ENCODE measurements around the gene MAP2K5. TPM values are rescaled to one million over a fixed set of nuclear protein-coding genes. Genes with fewer than 3 reads are reported as not detected.
A peak's percentile ranks its signal among the peaks of the same experiment; 100 is the strongest.

Gene MAP2K5
- total RNA-seq, 4 donors from 2014 or later = 7.7 to 15.1 (median 12.0) TPM

GRCh38 chr15:67836134-67836455 is 293.6 kb downstream of the MAP2K5 start:
- TF ChIP-seq POLR2AphosphoS5 (IDR thresholded peaks at IDR 0.05) = no peak
- no peak for TF ChIP-seq POLR2A (IDR thresholded peaks at IDR 0.05)
- TF ChIP-seq, protein P1, sequence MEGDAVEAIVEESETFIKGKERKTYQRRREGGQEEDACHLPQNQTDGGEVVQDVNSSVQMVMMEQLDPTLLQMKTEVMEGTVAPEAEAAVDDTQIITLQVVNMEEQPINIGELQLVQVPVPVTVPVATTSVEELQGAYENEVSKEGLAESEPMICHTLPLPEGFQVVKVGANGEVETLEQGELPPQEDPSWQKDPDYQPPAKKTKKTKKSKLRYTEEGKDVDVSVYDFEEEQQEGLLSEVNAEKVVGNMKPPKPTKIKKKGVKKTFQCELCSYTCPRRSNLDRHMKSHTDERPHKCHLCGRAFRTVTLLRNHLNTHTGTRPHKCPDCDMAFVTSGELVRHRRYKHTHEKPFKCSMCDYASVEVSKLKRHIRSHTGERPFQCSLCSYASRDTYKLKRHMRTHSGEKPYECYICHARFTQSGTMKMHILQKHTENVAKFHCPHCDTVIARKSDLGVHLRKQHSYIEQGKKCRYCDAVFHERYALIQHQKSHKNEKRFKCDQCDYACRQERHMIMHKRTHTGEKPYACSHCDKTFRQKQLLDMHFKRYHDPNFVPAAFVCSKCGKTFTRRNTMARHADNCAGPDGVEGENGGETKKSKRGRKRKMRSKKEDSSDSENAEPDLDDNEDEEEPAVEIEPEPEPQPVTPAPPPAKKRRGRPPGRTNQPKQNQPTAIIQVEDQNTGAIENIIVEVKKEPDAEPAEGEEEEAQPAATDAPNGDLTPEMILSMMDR (IDR thresholded peaks at IDR 0.05) = no peak
- no peak for TF ChIP-seq EP300 (IDR thresholded peaks at IDR 0.05)
- ATAC-seq = no peak
- 12 to 15% methylated on average over 7 of the region's 16 CpGs for WGBS, 2 donors (ENCODE audit: low coverage in 1 of 2)
- peaks cover 51% of the 10 kb centered on the region for H3K27me3 ChIP-seq
- H3K36me3 ChIP-seq = no peaks in the 10 kb centered on the region
- H3K4me1 ChIP-seq = peaks cover 0 to 65% (median 26%) of the 10 kb centered on the region in 3 donors
- H3K9me3 ChIP-seq = no peaks in the 10 kb centered on the region
- H3K27ac ChIP-seq = no peak overlapping the region
- H3K4me3 ChIP-seq = peak overlapping the region; percentile 11 to 48

- Histone ChIP-seq H3K4me3 (peak overlapping the region in 1 of 2 donors; percentile 48), H3K36me3 (no peaks in the 10 kb centered on the region), H3K9me3 (no peaks in the 10 kb centered on the region), H3K4me1 (peaks cover 0 to 69% (median 29%) of the 10 kb centered on the region in 3 donors), H3K27ac (no peak overlapping the region), H3K27me3 (peaks cover 47% of the 10 kb centered on the region)
- TF ChIP-seq, protein P1 (IDR thresholded peaks at IDR 0.05) = peak in 3 of 4 experiments; percentile 63 to 88 (median 66)
- TF ChIP-seq EP300 (IDR thresholded peaks at IDR 0.05) = no peak
- TF ChIP-seq POLR2AphosphoS5 (IDR thresholded peaks at IDR 0.05) = no peak
- WGBS, 2 donors (ENCODE audit: low coverage in 1 of 2) = 0 to 17% methylated on average over 4 to 6 of the region's 8 CpGs
- ATAC-seq = no peak
Observed at GRCh38 chr15:67836477-67836876, 294.0 kb downstream of the MAP2K5 start.

- H3K4me3 ChIP-seq = no peak overlapping the region
- H3K4me1 ChIP-seq = peaks cover 0 to 71% (median 30%) of the 10 kb centered on the region in 3 donors
- 42% methylated on average over 2 of the region's 2 CpGs; no CpG with 5 or more reads in 1 of the 2 donors for WGBS, 2 donors (ENCODE audit: low coverage in 1 of 2)
- H3K27me3 ChIP-seq = peaks cover 43% of the 10 kb centered on the region
- no peaks in the 10 kb centered on the region for H3K9me3 ChIP-seq
- H3K36me3 ChIP-seq = no peaks in the 10 kb centered on the region
- ATAC-seq = no peak
- TF ChIP-seq EP300 (IDR thresholded peaks at IDR 0.05) (no peak), POLR2A (IDR thresholded peaks at IDR 0.05) (no peak), POLR2AphosphoS5 (IDR thresholded peaks at IDR 0.05) (no peak)
- TF ChIP-seq, protein P1 (IDR thresholded peaks at IDR 0.05) = no peak
- no peak overlapping the region for H3K27ac ChIP-seq
Observed at GRCh38 chr15:67836955-67837354, 294.5 kb downstream of the MAP2K5 start.

DNA sequence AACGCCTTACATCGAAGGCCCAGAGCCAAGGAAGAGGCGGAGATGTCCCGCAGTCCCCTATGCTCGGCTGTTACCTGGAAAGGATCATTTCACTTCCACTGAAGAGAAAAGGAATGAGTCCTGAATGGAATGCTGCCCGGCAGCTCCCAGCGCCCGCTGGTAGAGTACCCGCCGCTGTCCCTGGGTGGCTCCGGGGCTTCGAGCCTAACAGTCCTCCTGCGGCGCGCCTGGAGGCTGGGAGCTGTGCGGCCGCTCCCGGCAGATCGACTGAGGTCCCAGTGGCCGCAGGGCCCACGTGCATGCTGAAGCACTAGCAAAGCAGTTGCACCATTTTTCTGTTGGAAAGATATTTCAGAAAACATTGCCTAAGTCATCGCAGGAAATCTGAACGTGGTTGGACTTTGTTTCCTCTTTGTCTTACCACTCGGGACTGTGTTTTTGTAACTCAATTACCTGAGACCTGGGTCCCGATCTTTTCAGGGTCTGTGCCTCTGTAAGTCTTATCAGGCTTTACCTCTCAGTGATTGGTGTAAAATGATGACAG is 296.4 kb downstream of the MAP2K5 start:
- Histone ChIP-seq H3K27me3 (peaks cover 24% of the 10 kb centered on the region), H3K36me3 (no peaks in the 10 kb centered on the region), H3K4me3 (peak overlapping the region in 1 of 2 donors; percentile 96), H3K27ac (peak overlapping the region in 3 of 4 donors; percentile 75 to 100 (median 99)), H3K4me1 (peaks cover 0 to 64% (median 24%) of the 10 kb centered on the region in 3 donors), H3K9me3 (no peaks in the 10 kb centered on the region)
- 2 to 19% methylated on average over 9 to 10 of the region's 25 CpGs for WGBS, 2 donors (ENCODE audit: low coverage in 1 of 2)
- TF ChIP-seq EP300 (IDR thresholded peaks at IDR 0.05) (no peak), POLR2AphosphoS5 (IDR thresholded peaks at IDR 0.05) (no peak), POLR2A (IDR thresholded peaks at IDR 0.05) (no peak)
- TF ChIP-seq, protein P1 (IDR thresholded peaks at IDR 0.05) = peak in 2 of 4 experiments; percentile 17 to 35
- ATAC-seq = peak; percentile 18

GRCh38 chr15:67839499-67839928 is 297.0 kb downstream of the MAP2K5 start:
- H3K4me3 ChIP-seq = peak overlapping the region; percentile 66 to 96
- H3K27ac ChIP-seq = peak overlapping the region; percentile 19 to 100 (median 98)
- H3K9me3 ChIP-seq = no peaks in the 10 kb centered on the region
- WGBS, 2 donors (ENCODE audit: low coverage in 1 of 2) = 0 to 1% methylated on average over 8 of the region's 12 CpGs
- ATAC-seq = no peak
- no peaks in the 10 kb centered on the region for H3K36me3 ChIP-seq
- peaks cover 17% of the 10 kb centered on the region for H3K27me3 ChIP-seq
- peaks cover 0 to 64% (median 17%) of the 10 kb centered on the region in 3 donors for H3K4me1 ChIP-seq
- TF ChIP-seq POLR2A (IDR thresholded peaks at IDR 0.05) (no peak), POLR2AphosphoS5 (IDR thresholded peaks at IDR 0.05) (no peak), EP300 (IDR thresholded peaks at IDR 0.05) (no peak)
- TF ChIP-seq, protein P1 (IDR thresholded peaks at IDR 0.05) = no peak
